K562 (cell line): ENCODE measurements around the gene GMEB2. TPM values are rescaled to one million over a fixed set of nuclear protein-coding genes. Genes with fewer than 3 reads are reported as not detected.

Experiments
- CBFA2T3 ChIP-seq: fragments of 450-650 bp; IDR thresholded peaks from 2 replicates; pipeline ENCODE4 v1.6.1; 2017
- ELF4 ChIP-seq: fragments of 450-650 bp; formaldehyde crosslinking; IDR thresholded peaks from 2 replicates; pipeline ENCODE4 v1.4.0; 2022; ENCODE audit warnings: missing genetic modification characterization
- GATAD2A ChIP-seq: fragments of 450-650 bp; IDR thresholded peaks from 2 replicates; pipeline ENCODE4 v1.6.1; 2017
- HMGXB4 ChIP-seq: sonication (generic); formaldehyde crosslinking; IDR thresholded peaks from 2 replicates; pipeline ENCODE4 v1.8.1; 2023; ENCODE audit warnings: mild to moderate bottlenecking, missing genetic modification reagents
- NCOA6 ChIP-seq: fragments of 450-650 bp; IDR thresholded peaks from 2 replicates; pipeline ENCODE4 v1.6.1; 2017; ENCODE audit warnings: mild to moderate bottlenecking
- NEUROD1 ChIP-seq: fragments of 150-350 bp; IDR thresholded peaks from 2 replicates; pipeline ENCODE4 v1.6.1; 2014; ENCODE audit warnings: borderline replicate concordance, low read length, low read depth; ENCODE audit not compliant: partially characterized antibody
- PCBP1 ChIP-seq: fragments of 200-400 bp; formaldehyde crosslinking; IDR thresholded peaks from 2 replicates; pipeline ENCODE4 v1.6.1; 2018; ENCODE audit warnings: mild to moderate bottlenecking, low read depth, low read length; ENCODE audit not compliant: poor library complexity, severe bottlenecking
- RREB1 ChIP-seq: fragments of 250-450 bp; sonication (Bioruptor Pico); IDR thresholded peaks from 2 replicates; pipeline ENCODE4 v1.4.0; 2020
- SIN3A ChIP-seq, 2 experiments: fragments of 150-350 bp in 1 of 2; IDR thresholded peaks; 2 replicates each; pipeline ENCODE4 v1.6.1; 2011 to 2016; ENCODE audit warnings: borderline replicate concordance in 2 of 2, low read depth in 2 of 2, low read length in 2 of 2, mild to moderate bottlenecking in 2 of 2, moderate library complexity in 2 of 2; ENCODE audit not compliant: control insufficient read depth in 1 of 2
- SIN3B ChIP-seq: fragments of 450-650 bp; IDR thresholded peaks from 2 replicates; pipeline ENCODE4 v1.6.1; 2017; ENCODE audit warnings: low read depth, mild to moderate bottlenecking, moderate library complexity
- TAF15 ChIP-seq: fragments of 200-400 bp; formaldehyde crosslinking; IDR thresholded peaks from 2 replicates; pipeline ENCODE4 v1.6.1; 2017; ENCODE audit warnings: mild to moderate bottlenecking, low read depth, low read length, moderate library complexity
- ZBTB17 ChIP-seq: fragments of 450-650 bp; formaldehyde crosslinking; IDR thresholded peaks from 2 replicates; pipeline ENCODE4 v1.4.0; 2020; ENCODE audit warnings: mild to moderate bottlenecking
- ZNF41 ChIP-seq: fragments of 250-450 bp; sonication (Bioruptor Pico); conservative IDR thresholded peaks from 2 replicates; pipeline ENCODE4 v1.4.0; 2020; ENCODE audit warnings: mild to moderate bottlenecking
- ZNF609 ChIP-seq: sonication (generic); formaldehyde crosslinking; IDR thresholded peaks from 2 replicates; pipeline ENCODE4 v1.8.1; 2023; ENCODE audit warnings: missing genetic modification reagents, mild to moderate bottlenecking, borderline replicate concordance
- ZNF699 ChIP-seq: fragments of 250-450 bp; sonication (Bioruptor Pico); IDR thresholded peaks from 2 replicates; pipeline ENCODE4 v1.8.0; 2021; ENCODE audit warnings: mild to moderate bottlenecking, moderate library complexity; ENCODE audit not compliant: insufficient replicate concordance
- polyA plus RNA-seq, 8 experiments: library from polyadenylated mRNA; depleted of rRNA in 4 of 8; stranded (reverse) in 5 of 8; unstranded in 3 of 8; fragments of >200 nt; fragmentation: Nextera tagmentation in 2 of 8; fragmentation: Illumina TruSeq in 1 of 8; extraction: Ambion mirVana in 2 of 8; extraction: Trizol in 1 of 8; gene quantifications; 2 replicates each; pipeline versions ENCODE4 v1.2.1 to v1.2.3, GENCODE V29; 2011 to 2014; ENCODE audit warnings: inconsistent platforms in 1 of 8, missing spikeins in 1 of 8
- total RNA-seq, 7 experiments: library from RNA; depleted of rRNA in 6 of 7; stranded (reverse); fragments of >200 nt in 6 of 7; fragmentation: Illumina TruSeq in 2 of 7; extraction: Trizol in 2 of 7; gene quantifications; 2 replicates each; pipeline versions ENCODE4 v1.2.1 to v1.2.3, GENCODE V29; 2011 to 2021; ENCODE audit warnings: low replicate concordance in 1 of 7

The GMEB2 gene
- total and polyA plus RNA-seq, 9 of the 15 experiments (the other 6 are each of a cell fraction or from before 2014, with no cell fraction given) = 0.03 to 13.9 (median 6.3) TPM

- TF ChIP-seq NEUROD1 (no peak), ZNF41 (no peak), RREB1 (CRISPR knock-in tag) (0 out of 2 replicates have a peak, but pooled peaks have one; percentile 23), SIN3B (peak; percentile 43; the same call in 1 of the 2 replicates), CBFA2T3 (no peak), ELF4 (no peak), SIN3A (IDR thresholded peaks at IDR 0.05; ENCODE audit: borderline replicate concordance in 2 of 2, control insufficient read depth in 1 of 2, low read depth in 2 of 2, low read length in 2 of 2) (peak in 1 of 2 experiments; percentile 63; a peak in 1 of 4 replicates), ZNF699 (CRISPR knock-in tag) (no peak), ZBTB17 (CRISPR knock-in tag) (no peak), TAF15 (no peak), GATAD2A (no peak), HMGXB4 (CRISPR knock-in tag) (peak; percentile 67; the same call in 1 of the 2 replicates), PCBP1 (no peak), ZNF609 (CRISPR knock-in tag) (no peak), NCOA6 (no peak)
Measured at GRCh38 chr20:63627129-63627750, 339 bp upstream of the GMEB2 start (continued).
